Measurements from ENCODE around the gene TMEM236. TPM values are rescaled to one million over a fixed set of nuclear protein-coding genes. Genes with fewer than 3 reads are reported as not detected.

TMEM236 gene
- total RNA-seq, 2 donors from 2014 or later, result 0.41 to 0.90 TPM

GRCh38 chr10:17789396-17789795, 37.4 kb downstream of the TMEM236 start:
- Histone ChIP-seq H3K4me3 (no peak overlapping the region), H3K4me1 (peaks cover 0 to 6% of the 10 kb centered on the region in 2 donors), H3K9me3 (no peaks in the 10 kb centered on the region), H3K27me3 (no peaks in the 10 kb centered on the region), H3K27ac (no peak overlapping the region), H3K36me3 (no peaks in the 10 kb centered on the region)
- no peak for DNase-seq (ENCODE audit: low spot score)
- TF ChIP-seq CTCF (IDR thresholded peaks at IDR 0.05), result no peak

GRCh38 chr10:17790651-17791050, 38.6 kb downstream of the TMEM236 start:
- Histone ChIP-seq H3K4me3 (no peak overlapping the region), H3K27me3 (no peaks in the 10 kb centered on the region), H3K9me3 (no peaks in the 10 kb centered on the region), H3K36me3 (no peaks in the 10 kb centered on the region), H3K4me1 (no peaks in the 10 kb centered on the region), H3K27ac (no peak overlapping the region)
- DNase-seq (ENCODE audit: low spot score), result no peak
- no peak for TF ChIP-seq CTCF (IDR thresholded peaks at IDR 0.05)

GRCh38 chr10:17792991-17793390, 41.0 kb downstream of the TMEM236 start:
- Histone ChIP-seq H3K4me3 (no peak overlapping the region), H3K36me3 (no peaks in the 10 kb centered on the region), H3K4me1 (no peaks in the 10 kb centered on the region), H3K27ac (peak overlapping the region in 1 of 2 donors; percentile 2), H3K27me3 (no peaks in the 10 kb centered on the region), H3K9me3 (no peaks in the 10 kb centered on the region)
- no peak for DNase-seq (ENCODE audit: low spot score)
- TF ChIP-seq CTCF (IDR thresholded peaks at IDR 0.05), result no peak

GRCh38 chr10:17793823-17794644, 42.0 kb downstream of the TMEM236 start:
- Histone ChIP-seq H3K27ac (no peak overlapping the region), H3K27me3 (no peaks in the 10 kb centered on the region), H3K4me1 (no peaks in the 10 kb centered on the region), H3K9me3 (no peaks in the 10 kb centered on the region), H3K4me3 (no peak overlapping the region), H3K36me3 (no peaks in the 10 kb centered on the region)
- DNase-seq (ENCODE audit: low spot score), result no peak
- no peak for TF ChIP-seq CTCF (IDR thresholded peaks at IDR 0.05)

GRCh38 chr10:17795083-17795482, 43.1 kb downstream of the TMEM236 start:
- Histone ChIP-seq H3K4me1 (no peaks in the 10 kb centered on the region), H3K27me3 (no peaks in the 10 kb centered on the region), H3K27ac (no peak overlapping the region), H3K4me3 (no peak overlapping the region), H3K9me3 (no peaks in the 10 kb centered on the region), H3K36me3 (no peaks in the 10 kb centered on the region)
- DNase-seq (ENCODE audit: low spot score), result no peak
- TF ChIP-seq CTCF (IDR thresholded peaks at IDR 0.05), result no peak
